OCI-LY3 (cell line): Measurements from ENCODE around the gene FNDC10.
A peak's percentile ranks its signal among the peaks of the same experiment; 100 is the strongest.

Source experiments
- H2AFZ ChIP-seq: fragments of 200-600, 300-600 bp; shearing (Covaris generic); 2 replicates; pipeline ENCODE4 v1.6.0; 2014; ENCODE audit warnings: antibody characterized with exemption, low read depth, low read length
- H3K27ac ChIP-seq: fragments of 200-600, 300-600 bp; sonication (generic); 2 replicates; pipeline ENCODE4 v1.5.1; 2014; ENCODE audit warnings: mild to moderate bottlenecking, low read length, moderate library complexity, mixed read lengths
- H3K27me3 ChIP-seq: fragments of 200-600, 300-600 bp; sonication (generic); 2 replicates; pipeline ENCODE4 v1.6.1; 2014; ENCODE audit warnings: low read depth, low read length, mixed read lengths
- H3K36me3 ChIP-seq: fragments of 200-600, 300-600 bp; sonication (generic); replicated peaks from 2 replicates; pipeline ENCODE3; 2014; ENCODE audit warnings: low read depth, low read length, mixed read lengths
- H3K4me1 ChIP-seq: fragments of 300-600, 200-600 bp; sonication (generic); 2 replicates; pipeline ENCODE4 v1.6.1; 2014; ENCODE audit warnings: low read length, mixed read lengths
- H3K4me2 ChIP-seq: fragments of 200-600, 300-600 bp; sonication (generic); 2 replicates; pipeline ENCODE4 v1.6.1; 2014; ENCODE audit warnings: low read length, mixed read lengths
- H3K4me3 ChIP-seq: fragments of 300-600, 200-600 bp; sonication (generic); 2 replicates; pipeline ENCODE4 v1.5.1; 2014; ENCODE audit warnings: antibody characterized with exemption, mild to moderate bottlenecking, low read length, moderate library complexity
- H3K79me2 ChIP-seq: fragments of 300-600, 200-600 bp; shearing (Covaris generic); 2 replicates; pipeline ENCODE4 v1.6.1; 2014; ENCODE audit warnings: mild to moderate bottlenecking, low read length, mixed read lengths
- H3K9ac ChIP-seq: fragments of 300-600, 200-600 bp; shearing (Covaris generic); 2 replicates; pipeline ENCODE4 v1.6.0; 2014; ENCODE audit warnings: mild to moderate bottlenecking, low read length, moderate library complexity
- H3K9me3 ChIP-seq: fragments of 200-600, 300-600 bp; shearing (Covaris generic); 2 replicates; pipeline ENCODE4 v1.6.1; 2014; ENCODE audit warnings: low read length, mixed read lengths; ENCODE audit not compliant: insufficient read depth
- H4K20me1 ChIP-seq: fragments of 200-600, 300-600 bp; sonication (generic); 2 replicates; pipeline ENCODE4 v1.6.1; 2016; ENCODE audit warnings: low read length, mixed read lengths; ENCODE audit not compliant: insufficient read depth
- EZH2phosphoT487 ChIP-seq: fragments of 200-600 bp; shearing (Covaris generic); IDR thresholded peaks from 2 replicates; pipeline ENCODE4 v1.6.1; 2018; ENCODE audit warnings: antibody characterized with exemption, mixed run types, low read depth
- TF ChIP-seq, protein P1 (sequence below): fragments of 200-600, 300-600 bp; sonication (generic); IDR thresholded peaks from 2 replicates; pipeline ENCODE4 v1.5.1; 2014; ENCODE audit warnings: antibody characterized with exemption, low read length, low read depth

FNDC10 gene

DNA sequence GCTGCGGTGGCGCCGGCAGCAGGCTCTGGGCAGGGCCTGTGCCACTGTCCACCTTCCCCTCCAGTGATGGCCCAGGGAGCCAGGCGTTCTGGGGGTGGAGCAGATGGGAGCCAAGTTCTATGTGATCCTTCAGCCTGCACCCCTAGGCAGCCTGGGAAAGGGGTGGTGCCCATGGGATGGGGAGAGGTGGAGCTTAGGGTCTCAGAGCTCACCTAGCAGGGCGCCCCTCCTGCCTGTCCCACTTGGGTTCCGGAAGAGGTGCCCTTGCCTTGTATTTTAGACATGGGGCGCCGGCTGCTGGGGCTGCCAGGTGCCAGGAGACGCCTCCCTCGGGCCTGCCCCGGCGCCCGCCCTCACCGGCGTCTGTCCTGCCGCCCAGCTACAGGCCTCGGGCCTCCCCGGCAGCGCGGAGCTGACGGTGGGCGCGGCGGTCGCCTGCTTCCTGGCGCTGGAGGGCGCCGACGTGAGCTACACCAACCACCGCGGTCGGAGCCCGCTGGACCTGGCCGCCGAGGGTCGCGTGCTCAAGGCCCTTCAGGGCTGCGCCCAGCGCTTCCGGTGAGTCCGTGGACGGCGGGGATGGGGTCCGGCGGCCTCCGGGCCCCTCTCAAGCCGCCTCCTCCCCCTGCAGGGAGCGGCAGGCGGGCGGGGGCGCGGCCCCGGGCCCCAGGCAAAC, 29.0 kb upstream of the FNDC10 start:
- no peaks in the 10 kb centered on the region for H3K27me3 ChIP-seq
- peak overlapping the region; percentile 77 for H3K4me3 ChIP-seq
- peak overlapping the region; percentile 30; the same call in 1 of the 2 replicates for H3K27ac ChIP-seq
- no peaks in the 10 kb centered on the region for H3K36me3 ChIP-seq
- no peaks in the 10 kb centered on the region for H4K20me1 ChIP-seq
- H2AFZ ChIP-seq = no peak overlapping the region
- peak overlapping the region; percentile 69 for H3K9ac ChIP-seq
- no peaks in the 10 kb centered on the region for H3K9me3 ChIP-seq
- TF ChIP-seq EZH2phosphoT487 = no peak
- TF ChIP-seq, protein P1, sequence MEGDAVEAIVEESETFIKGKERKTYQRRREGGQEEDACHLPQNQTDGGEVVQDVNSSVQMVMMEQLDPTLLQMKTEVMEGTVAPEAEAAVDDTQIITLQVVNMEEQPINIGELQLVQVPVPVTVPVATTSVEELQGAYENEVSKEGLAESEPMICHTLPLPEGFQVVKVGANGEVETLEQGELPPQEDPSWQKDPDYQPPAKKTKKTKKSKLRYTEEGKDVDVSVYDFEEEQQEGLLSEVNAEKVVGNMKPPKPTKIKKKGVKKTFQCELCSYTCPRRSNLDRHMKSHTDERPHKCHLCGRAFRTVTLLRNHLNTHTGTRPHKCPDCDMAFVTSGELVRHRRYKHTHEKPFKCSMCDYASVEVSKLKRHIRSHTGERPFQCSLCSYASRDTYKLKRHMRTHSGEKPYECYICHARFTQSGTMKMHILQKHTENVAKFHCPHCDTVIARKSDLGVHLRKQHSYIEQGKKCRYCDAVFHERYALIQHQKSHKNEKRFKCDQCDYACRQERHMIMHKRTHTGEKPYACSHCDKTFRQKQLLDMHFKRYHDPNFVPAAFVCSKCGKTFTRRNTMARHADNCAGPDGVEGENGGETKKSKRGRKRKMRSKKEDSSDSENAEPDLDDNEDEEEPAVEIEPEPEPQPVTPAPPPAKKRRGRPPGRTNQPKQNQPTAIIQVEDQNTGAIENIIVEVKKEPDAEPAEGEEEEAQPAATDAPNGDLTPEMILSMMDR = no peak
- H3K79me2 ChIP-seq = no peaks in the 10 kb centered on the region
- H3K4me2 ChIP-seq = peak overlapping the region; percentile 67
- H3K4me1 ChIP-seq = peaks cover 4% of the 10 kb centered on the region; the same call in 1 of the 2 replicates

DNA sequence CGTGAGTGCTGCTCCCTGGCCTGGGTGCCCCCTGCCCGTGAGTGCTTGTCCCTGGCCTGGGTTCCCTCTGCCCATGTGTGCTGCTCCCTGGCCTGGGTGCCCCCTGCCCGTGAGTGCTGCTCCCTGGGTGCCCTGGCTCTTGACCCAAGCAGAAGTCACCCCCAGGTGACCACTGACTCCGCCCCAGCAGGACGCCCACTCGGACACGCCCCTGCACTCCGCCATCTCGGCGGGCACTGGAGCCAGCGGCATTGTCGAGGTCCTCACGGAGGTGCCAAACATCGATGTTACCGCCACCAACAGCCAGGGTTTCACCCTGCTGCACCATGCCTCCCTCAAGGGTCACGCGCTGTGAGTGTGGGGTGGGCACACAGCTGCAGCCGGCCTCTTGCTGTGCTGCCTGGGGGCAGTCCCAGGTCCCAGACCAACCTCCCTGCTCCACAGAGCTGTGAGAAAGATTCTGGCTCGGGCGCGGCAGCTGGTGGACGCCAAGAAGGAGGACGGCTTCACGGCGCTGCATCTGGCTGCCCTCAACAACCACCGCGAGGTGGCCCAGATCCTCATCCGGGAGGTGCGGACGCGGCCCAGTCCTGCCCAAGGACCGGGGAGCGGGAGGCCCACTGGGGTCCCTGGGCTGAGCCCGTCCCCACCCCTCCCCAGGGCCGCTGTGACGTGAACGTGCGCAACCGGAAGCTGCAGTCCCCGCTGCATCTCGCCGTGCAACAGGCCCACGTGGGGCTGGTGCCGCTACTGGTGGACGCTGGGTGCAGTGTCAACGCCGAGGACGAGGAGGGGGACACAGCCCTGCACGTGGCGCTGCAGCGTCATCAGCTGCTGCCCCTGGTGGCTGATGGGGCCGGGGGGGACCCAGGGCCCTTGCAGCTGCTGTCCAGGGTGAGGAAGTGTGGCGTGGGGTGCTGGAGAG, 28.2 kb upstream of the FNDC10 start:
- H3K79me2 ChIP-seq = no peaks in the 10 kb centered on the region
- peak overlapping the region; percentile 67 for H3K4me2 ChIP-seq
- H4K20me1 ChIP-seq = no peaks in the 10 kb centered on the region
- no peaks in the 10 kb centered on the region for H3K27me3 ChIP-seq
- no peak overlapping the region for H3K9ac ChIP-seq
- no peaks in the 10 kb centered on the region for H3K9me3 ChIP-seq
- H3K27ac ChIP-seq = no peak overlapping the region
- H3K4me3 ChIP-seq = peak overlapping the region; percentile 77; the same call in 1 of the 2 replicates
- H3K4me1 ChIP-seq = peaks cover 4% of the 10 kb centered on the region; the same call in 1 of the 2 replicates
- TF ChIP-seq EZH2phosphoT487 = no peak
- TF ChIP-seq, protein P1 = no peak
- H2AFZ ChIP-seq = no peak overlapping the region
- no peaks in the 10 kb centered on the region for H3K36me3 ChIP-seq

DNA sequence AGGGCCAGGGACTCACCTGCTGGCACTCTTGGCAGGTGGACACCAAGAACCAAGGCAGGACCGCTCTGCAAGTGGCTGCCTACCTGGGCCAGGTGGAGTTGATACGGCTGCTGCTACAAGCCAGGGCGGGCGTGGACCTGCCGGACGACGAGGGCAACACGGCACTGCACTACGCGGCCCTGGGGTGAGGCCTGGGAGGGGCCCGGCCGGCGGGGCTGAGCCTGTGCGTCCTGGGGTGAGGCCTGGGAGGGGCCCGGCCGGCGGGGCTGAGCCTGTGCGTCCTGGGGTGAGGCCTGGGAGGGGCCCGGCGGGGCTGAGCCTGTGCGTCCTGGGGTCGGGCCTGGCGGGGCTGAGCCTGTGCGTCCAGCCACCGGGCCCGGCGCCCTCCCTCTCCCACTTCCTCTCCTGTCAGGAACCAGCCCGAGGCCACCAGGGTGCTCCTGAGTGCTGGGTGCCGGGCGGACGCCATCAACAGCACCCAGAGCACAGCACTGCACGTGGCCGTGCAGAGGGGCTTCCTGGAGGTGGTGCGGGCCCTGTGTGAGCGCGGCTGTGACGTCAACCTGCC, 27.4 kb upstream of the FNDC10 start:
- no peaks in the 10 kb centered on the region for H4K20me1 ChIP-seq
- no peak overlapping the region for H2AFZ ChIP-seq
- peaks cover 4% of the 10 kb centered on the region; the same call in 1 of the 2 replicates for H3K4me1 ChIP-seq
- no peaks in the 10 kb centered on the region for H3K9me3 ChIP-seq
- no peak overlapping the region for H3K9ac ChIP-seq
- TF ChIP-seq EZH2phosphoT487 = no peak
- TF ChIP-seq, protein P1 = no peak
- H3K79me2 ChIP-seq = no peaks in the 10 kb centered on the region
- no peaks in the 10 kb centered on the region for H3K36me3 ChIP-seq
- H3K4me3 ChIP-seq = no peak overlapping the region
- no peaks in the 10 kb centered on the region for H3K27me3 ChIP-seq
- H3K4me2 ChIP-seq = no peak overlapping the region
- no peak overlapping the region for H3K27ac ChIP-seq
